ENCODE measurements around the gene CLSTN2.

DNA sequence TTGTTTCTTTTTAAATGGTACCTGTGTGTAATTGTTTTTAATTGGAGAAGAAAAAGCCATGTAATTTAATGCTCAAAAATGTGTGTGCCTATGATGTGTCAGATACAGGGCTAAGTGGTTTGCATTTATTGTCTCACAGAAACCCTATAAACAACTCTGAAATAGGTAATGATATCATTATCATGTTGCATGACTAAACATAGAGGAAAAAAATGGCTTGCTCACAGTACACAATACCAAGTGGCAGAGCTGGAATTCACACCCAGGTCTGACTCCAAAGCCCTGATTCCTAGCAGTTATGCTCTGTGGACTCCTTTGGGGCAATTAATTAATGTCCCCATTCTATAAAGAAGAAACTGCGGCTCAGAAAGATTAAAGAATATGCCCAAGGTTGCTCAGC, 505.5 kb downstream of the CLSTN2 start:
- TF ChIP-seq TAF1 (IDR thresholded peaks at IDR 0.05; ENCODE audit: low read depth, low read length) (no peak), POU5F1 (IDR thresholded peaks at IDR 0.05; ENCODE audit: low read depth, low read length) (no peak), SIX5 (IDR thresholded peaks at IDR 0.05; ENCODE audit: low read depth, low read length) (no peak), TAF7 (optimal IDR thresholded peaks at IDR 0.05; ENCODE audit: borderline replicate concordance, low read depth, low read length) (no peak)
- TF ChIP-seq, protein P1, sequence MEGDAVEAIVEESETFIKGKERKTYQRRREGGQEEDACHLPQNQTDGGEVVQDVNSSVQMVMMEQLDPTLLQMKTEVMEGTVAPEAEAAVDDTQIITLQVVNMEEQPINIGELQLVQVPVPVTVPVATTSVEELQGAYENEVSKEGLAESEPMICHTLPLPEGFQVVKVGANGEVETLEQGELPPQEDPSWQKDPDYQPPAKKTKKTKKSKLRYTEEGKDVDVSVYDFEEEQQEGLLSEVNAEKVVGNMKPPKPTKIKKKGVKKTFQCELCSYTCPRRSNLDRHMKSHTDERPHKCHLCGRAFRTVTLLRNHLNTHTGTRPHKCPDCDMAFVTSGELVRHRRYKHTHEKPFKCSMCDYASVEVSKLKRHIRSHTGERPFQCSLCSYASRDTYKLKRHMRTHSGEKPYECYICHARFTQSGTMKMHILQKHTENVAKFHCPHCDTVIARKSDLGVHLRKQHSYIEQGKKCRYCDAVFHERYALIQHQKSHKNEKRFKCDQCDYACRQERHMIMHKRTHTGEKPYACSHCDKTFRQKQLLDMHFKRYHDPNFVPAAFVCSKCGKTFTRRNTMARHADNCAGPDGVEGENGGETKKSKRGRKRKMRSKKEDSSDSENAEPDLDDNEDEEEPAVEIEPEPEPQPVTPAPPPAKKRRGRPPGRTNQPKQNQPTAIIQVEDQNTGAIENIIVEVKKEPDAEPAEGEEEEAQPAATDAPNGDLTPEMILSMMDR (IDR thresholded peaks at IDR 0.05; ENCODE audit: control extremely low read depth in 1 of 3, insufficient read depth in 1 of 3, low read depth in 1 of 3, low read length in 3 of 3) = no peak

Measured in H1 (cell line).